Measurements from ENCODE around the gene SCAMP5. TPM values are rescaled to one million over a fixed set of nuclear protein-coding genes. Genes with fewer than 3 reads are reported as not detected.

Gene SCAMP5
- polyA plus RNA-seq, 1 donor (not counting 4 experiments of a cell fraction or from before 2014, with no cell fraction given), result 1.9 TPM

- H3K9me3 ChIP-seq (ENCODE audit: control insufficient read depth, low read depth, low read length), result no peaks in the 10 kb centered on the region
- no peaks in the 10 kb centered on the region for H3K27me3 ChIP-seq (ENCODE audit: control insufficient read depth, extremely low read depth, insufficient read depth, low read length)
- DNase-seq (ENCODE audit: low read depth, low spot score) (no peak), FAIRE-seq (peak; percentile 26)
- H3K9ac ChIP-seq (ENCODE audit: control insufficient read depth, extremely low read depth, insufficient read depth, low read length), result peak overlapping the region; percentile 99
- TF ChIP-seq CTCF (optimal IDR thresholded peaks at IDR 0.05 in 1 of 3, IDR thresholded peaks at IDR 0.05 in 1 of 3, conservative IDR thresholded peaks at IDR 0.05 in 1 of 3; ENCODE audit: extremely low read depth in 1 of 3, insufficient read depth in 2 of 3, low read length in 3 of 3) (no peak), EZH2 (IDR thresholded peaks at IDR 0.05; ENCODE audit: low read length) (no peak)
- peaks cover 1 to 18% of the 10 kb centered on the region in 2 experiments for H3K36me3 ChIP-seq (ENCODE audit: control insufficient read depth in 2 of 2, extremely low read depth in 1 of 2, insufficient read depth in 2 of 2, low read length in 2 of 2)
- H3K27ac ChIP-seq (ENCODE audit: control insufficient read depth, insufficient read depth, low read length), result peak overlapping the region; percentile 94
- peaks cover 7% of the 10 kb centered on the region for H3K4me1 ChIP-seq (ENCODE audit: control insufficient read depth, extremely low read depth, insufficient read depth, low read length)
- H3K4me2 ChIP-seq (ENCODE audit: control insufficient read depth, extremely low read depth, insufficient read depth, low read depth, low read length), result peak overlapping the region; percentile 76
- H3K79me2 ChIP-seq (ENCODE audit: control insufficient read depth, insufficient read depth, low read length), result peaks cover 8% of the 10 kb centered on the region
- dilution Hi-C loops (cut with MboI; ENCODE audit: extremely low pct_ligation_motif_present, low sequenced_read_pairs), result no loop called here
- H3K9me1 ChIP-seq (ENCODE audit: control insufficient read depth, extremely low read depth, insufficient read depth, low read length), result no peaks in the 10 kb centered on the region
- H4K20me1 ChIP-seq (ENCODE audit: control insufficient read depth, extremely low read depth, insufficient read depth, low read length), result no peaks in the 10 kb centered on the region
- H3K4me3 ChIP-seq (ENCODE audit: control insufficient read depth in 2 of 3, extremely low read depth in 1 of 3, insufficient read depth in 2 of 3, low read depth in 1 of 3, low read length in 3 of 3), result peak overlapping the region; percentile 67 to 94 (median 93)
- H2AFZ ChIP-seq (ENCODE audit: control insufficient read depth, low read length), result peak overlapping the region; percentile 99
Measured at GRCh38 chr15:75023872-75024636, 28.7 kb downstream of the SCAMP5 start.

- Histone ChIP-seq H3K4me2 (ENCODE audit: control insufficient read depth, extremely low read depth, insufficient read depth, low read depth, low read length) (no peak overlapping the region), H3K79me2 (ENCODE audit: control insufficient read depth, insufficient read depth, low read length) (peaks cover 8% of the 10 kb centered on the region), H3K4me3 (ENCODE audit: control insufficient read depth in 2 of 3, extremely low read depth in 1 of 3, insufficient read depth in 2 of 3, low read depth in 1 of 3, low read length in 3 of 3) (no peak overlapping the region), H3K27ac (ENCODE audit: control insufficient read depth, insufficient read depth, low read length) (no peak overlapping the region), H3K9ac (ENCODE audit: control insufficient read depth, extremely low read depth, insufficient read depth, low read length) (no peak overlapping the region), H3K4me1 (ENCODE audit: control insufficient read depth, extremely low read depth, insufficient read depth, low read length) (peaks cover 15% of the 10 kb centered on the region), H3K27me3 (ENCODE audit: control insufficient read depth, extremely low read depth, insufficient read depth, low read length) (no peaks in the 10 kb centered on the region), H3K36me3 (ENCODE audit: control insufficient read depth in 2 of 2, extremely low read depth in 1 of 2, insufficient read depth in 2 of 2, low read length in 2 of 2) (peaks cover 1 to 18% of the 10 kb centered on the region in 2 experiments), H3K9me3 (ENCODE audit: control insufficient read depth, low read depth, low read length) (no peaks in the 10 kb centered on the region), H2AFZ (ENCODE audit: control insufficient read depth, low read length) (no peak overlapping the region), H3K9me1 (ENCODE audit: control insufficient read depth, extremely low read depth, insufficient read depth, low read length) (no peaks in the 10 kb centered on the region), H4K20me1 (ENCODE audit: control insufficient read depth, extremely low read depth, insufficient read depth, low read length) (no peaks in the 10 kb centered on the region)
- DNase-seq (ENCODE audit: low read depth, low spot score), result no peak
- TF ChIP-seq CTCF (optimal IDR thresholded peaks at IDR 0.05 in 1 of 3, IDR thresholded peaks at IDR 0.05 in 1 of 3, conservative IDR thresholded peaks at IDR 0.05 in 1 of 3; ENCODE audit: extremely low read depth in 1 of 3, insufficient read depth in 2 of 3, low read length in 3 of 3) (no peak), EZH2 (IDR thresholded peaks at IDR 0.05; ENCODE audit: low read length) (no peak)
- no peak for FAIRE-seq
- dilution Hi-C loops (cut with MboI; ENCODE audit: extremely low pct_ligation_motif_present, low sequenced_read_pairs), result no loop called here
Measured at GRCh38 chr15:75025107-75025506, 29.7 kb downstream of the SCAMP5 start.

All from keratinocyte (primary cell).